Heart left ventricle (tissue), 13 donors: ENCODE data around the gene PI4K2A.

ENCODE experiments used
- CTCF ChIP-seq, 12 donors: fragments of 200-600 bp; sonication (generic) in 4 of 12; IDR thresholded peaks; one replicate each; pipeline versions ENCODE4 v1.5.0 to v1.8.0; 2018 to 2022; ENCODE audit warnings: antibody characterized with exemption in 12 of 12, mild to moderate bottlenecking in 5 of 12
- POLR2A ChIP-seq, 2 donors: fragments of 450-650 bp; IDR thresholded peaks; one replicate each; pipeline ENCODE4 v1.6.1; 2017; ENCODE audit warnings: antibody characterized with exemption in 2 of 2, mild to moderate bottlenecking in 2 of 2, moderate library complexity in 2 of 2
- donor health status: ischemic (EF 13 %, LVEDD 7.1; RV severe dilation, severe dysfunction).
- donor health status: DM: no; HTN: yes; CAD: no.
- donor health status: DM: no; HTN: no; CAD: no.
- donor health status: ischemic (EF 25% LVEDD 6.9; RV normal size, moderate dysfunction).
- donor health status: ischemic (EF 25% LVEDD 5.7; RV mildly dilated, moderate dysfunction).
- donor health status: ischemic (EF 35%, LVEDD 5.7; RV mildly dilated, moderate dysfunction).
- donor health status: nonischemic (EF 11% LVEDD 7.7; RV severe dilation, severe dysfunction).
- donor health status: DM: yes; HTN: yes; CAD: no.
- donor health status: PGD.
- donor health status: ischemic (EF 29% LVEDD 5.4; RV normal size, mild dysfunction).
- donor health status: nonischemic (EF 23%, LVEDD 6.1; RV moderate dilation, normal function).

GRCh38 chr10:97707134-97707861 lies 66.8 kb downstream of the PI4K2A start:
- TF ChIP-seq POLR2A (IDR thresholded peaks at IDR 0.05) (no peak), CTCF (IDR thresholded peaks at IDR 0.05) (no peak)
